HG03342 (cell line): ENCODE data around the gene SNX9.
"Not testable (repeated sequence)": the region's sequence is repeated elsewhere in the genome, so short reads cannot be mapped to it uniquely, and the experiment has no call there.

Experiments used
- ATAC-seq: cut with Tn5 transposase; IDR thresholded peaks from one replicate; pipeline ENCODE4 v1.9.1; 2021; ENCODE audit warnings: mild to moderate bottlenecking, moderate library complexity; ENCODE audit not compliant: unreplicated experiment

Gene SNX9

GRCh38 chr6:157946865-157947532 is 124.0 kb downstream of the SNX9 start:
- no peak for ATAC-seq

GRCh38 chr6:157950899-157951298 is 127.9 kb downstream of the SNX9 start:
- ATAC-seq: not testable (repeated sequence)

- ATAC-seq: no peak
Observed at GRCh38 chr6:157951828-157952227, 128.8 kb downstream of the SNX9 start.

GRCh38 chr6:157952861-157953351 is 129.9 kb downstream of the SNX9 start:
- no peak for ATAC-seq

GRCh38 chr6:157953580-157954091 is 130.6 kb downstream of the SNX9 start:
- ATAC-seq: no peak

- no peak for ATAC-seq
Observed at GRCh38 chr6:157954150-157955117, 131.4 kb downstream of the SNX9 start.

GRCh38 chr6:157955675-157956074 is 132.6 kb downstream of the SNX9 start:
- ATAC-seq: no peak

- no peak for ATAC-seq
Observed at GRCh38 chr6:157956171-157956730, 133.2 kb downstream of the SNX9 start.

GRCh38 chr6:157959451-157960227 is 136.6 kb downstream of the SNX9 start:
- ATAC-seq: no peak

GRCh38 chr6:157961153-157961831 is 138.2 kb downstream of the SNX9 start:
- ATAC-seq: no peak

GRCh38 chr6:157961832-157962575 is 139.0 kb downstream of the SNX9 start:
- no peak for ATAC-seq

GRCh38 chr6:157962601-157963302 is 139.7 kb downstream of the SNX9 start:
- ATAC-seq: no peak

GRCh38 chr6:157964100-157964499 is 141.1 kb downstream of the SNX9 start:
- ATAC-seq: no peak

GRCh38 chr6:157965387-157965786 is 142.3 kb downstream of the SNX9 start:
- no peak for ATAC-seq

GRCh38 chr6:157966589-157966977 is 143.5 kb downstream of the SNX9 start:
- no peak for ATAC-seq

- no peak for ATAC-seq
Observed at GRCh38 chr6:157967020-157967419, 144.0 kb downstream of the SNX9 start.

- no peak for ATAC-seq
Observed at GRCh38 chr6:157967486-157967885, 144.4 kb downstream of the SNX9 start.

- ATAC-seq: not testable (repeated sequence)
Observed at GRCh38 chr6:157972177-157972576, 149.1 kb downstream of the SNX9 start.
